ENCODE results near the gene EMP2.

The EMP2 gene

DNA sequence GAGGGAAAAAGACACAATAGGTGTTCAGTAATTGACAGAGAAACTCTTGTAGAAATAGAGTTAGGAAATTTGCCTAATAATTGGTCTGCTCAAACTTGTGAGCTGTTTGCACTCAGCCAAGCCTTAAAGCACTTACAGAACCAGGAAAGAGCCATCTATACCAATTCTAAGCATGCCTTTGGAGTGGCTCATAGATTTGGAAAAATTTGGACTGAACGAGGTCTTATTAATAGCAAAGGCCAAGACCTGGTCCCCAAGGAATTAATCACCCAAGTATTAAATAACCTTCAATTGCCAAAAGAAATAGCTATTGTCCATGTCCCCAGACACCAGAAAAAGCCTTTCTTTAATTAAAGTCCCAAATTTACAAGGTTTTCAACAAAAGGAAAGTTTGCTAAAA, 90.3 kb downstream of the EMP2 start:
- no peak for DNase-seq (ENCODE audit: low read depth, low spot score)

- DNase-seq (ENCODE audit: low read depth, low spot score), result no peak
These were observed 94.6 kb downstream of the EMP2 start for GRCh38 chr16:10485698-10486382.

GRCh38 chr16:10485159-10485558, 95.2 kb downstream of the EMP2 start:
- DNase-seq (ENCODE audit: low read depth, low spot score), result no peak

DNA sequence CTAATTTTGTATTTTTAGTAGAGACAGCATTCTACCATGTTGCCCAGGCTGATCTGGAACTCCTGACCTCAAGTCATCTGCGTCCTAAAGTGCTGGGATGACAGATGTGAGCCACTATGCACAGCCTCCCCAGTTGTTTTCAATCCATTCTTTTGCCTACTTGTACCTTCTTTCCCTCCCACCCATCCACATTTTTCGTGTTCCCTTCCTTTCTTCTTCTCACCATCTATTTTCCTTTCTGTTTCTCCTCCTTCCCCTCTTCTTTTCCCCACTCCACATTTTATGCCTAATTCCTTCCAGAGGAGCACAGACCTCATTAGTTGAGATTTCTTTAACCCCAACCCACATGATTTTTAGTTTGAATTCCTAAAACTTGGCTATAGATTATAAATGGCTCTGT, 100.2 kb downstream of the EMP2 start:
- DNase-seq (ENCODE audit: low read depth, low spot score), result no peak

All from brain pericyte (primary cell).